Activated T-cell treated with anti-CD3 and anti-CD28 coated beads, Interleukin-2, amount 50 U/mL, for 72 hours (primary cell): ENCODE data around the gene ZCCHC17. TPM values are rescaled to one million over a fixed set of nuclear protein-coding genes. Genes with fewer than 3 reads are reported as not detected.

Experiments used
- ATAC-seq, 2 donors: fragments of 150-1000 bp; cut with Tn5 transposase; replicated peaks in 1 of 2; 2 replicates each; pipeline ENCODE4 v1.10.0; 2021; ENCODE audit warnings: moderate library complexity in 2 of 2, mild to moderate bottlenecking in 1 of 2
- DNase-seq, 2 donors: peaks; one replicate each; pipeline ENCODE4 v3.0.0; 2021 to 2022; ENCODE audit warnings: mixed read lengths in 1 of 2
- H3K27ac Mint-ChIP-seq: one replicate; pipeline ENCODE4 v1.8.0; 2022; ENCODE audit warnings: mild to moderate bottlenecking, moderate library complexity, mixed read lengths
- H3K27me3 Mint-ChIP-seq: one replicate; pipeline ENCODE4 v1.8.0; 2022; ENCODE audit warnings: low read depth, mixed read lengths
- H3K36me3 Mint-ChIP-seq, 2 donors: one replicate each; pipeline ENCODE4 v1.8.0; 2022; ENCODE audit warnings: mixed read lengths in 2 of 2, mild to moderate bottlenecking in 1 of 2; ENCODE audit not compliant: insufficient read depth in 2 of 2
- H3K4me1 Mint-ChIP-seq: one replicate; pipeline ENCODE4 v1.8.0; 2022; ENCODE audit warnings: low read depth, mixed read lengths
- H3K4me3 Mint-ChIP-seq, 2 donors: one replicate each; pipeline ENCODE4 v1.8.0; 2022; ENCODE audit warnings: mild to moderate bottlenecking in 2 of 2, mixed read lengths in 2 of 2, moderate library complexity in 2 of 2
- H3K9me3 Mint-ChIP-seq, 2 donors: one replicate each; pipeline ENCODE4 v1.8.0; 2022; ENCODE audit warnings: mixed read lengths in 2 of 2
- total RNA-seq, 2 donors: library from RNA; stranded (reverse); gene quantifications; one replicate each; pipeline ENCODE4 v1.2.3, GENCODE V29; 2022

Gene ZCCHC17
- total RNA-seq, 2 donors from 2014 or later, result 26.1 to 27.3 TPM

DNA sequence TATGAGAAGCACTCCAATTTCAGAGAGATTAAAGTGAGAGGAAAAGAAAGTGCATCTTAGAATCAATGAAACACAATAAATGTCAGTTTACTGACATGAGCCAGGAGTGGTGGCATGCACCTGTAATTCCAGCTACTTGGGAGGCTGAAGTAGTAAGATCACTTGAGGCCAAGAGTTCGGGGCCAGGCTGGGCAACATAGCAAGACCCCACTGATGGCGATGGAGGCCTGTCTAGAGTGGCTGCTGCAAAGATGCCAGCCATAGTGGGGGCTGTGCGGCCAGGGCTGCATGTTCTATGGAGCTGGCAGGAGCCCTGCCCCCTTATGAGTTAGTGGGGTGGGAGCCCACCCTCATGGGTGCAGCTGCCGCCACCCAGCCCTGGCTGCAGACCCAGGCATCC is 27.3 kb downstream of the ZCCHC17 start:
- peaks cover 0 to 2% of the 10 kb centered on the region in 2 donors for H3K36me3 Mint-ChIP-seq
- no peak overlapping the region for H3K27ac Mint-ChIP-seq
- DNase-seq, result no peak

DNA sequence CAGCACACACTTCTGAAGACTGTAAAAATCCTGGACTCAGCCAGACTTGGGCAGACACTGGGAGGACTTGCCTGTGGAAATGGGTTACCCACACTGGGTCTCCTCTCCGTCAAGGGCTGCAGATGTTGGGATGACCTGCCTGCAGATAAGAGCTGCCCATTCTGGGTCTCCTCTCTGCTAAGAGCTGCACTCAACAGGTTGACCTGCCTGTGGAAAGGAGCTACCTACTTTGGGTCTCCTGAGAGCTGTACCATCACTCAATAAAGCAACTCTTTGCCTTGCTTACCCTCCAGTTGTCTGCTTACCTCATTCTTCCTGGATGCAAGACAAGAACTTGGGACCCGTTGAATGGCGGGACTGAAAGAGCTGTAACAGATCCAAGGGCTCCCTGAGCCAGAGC is 28.2 kb downstream of the ZCCHC17 start:
- H3K9me3 Mint-ChIP-seq, result no peaks in the 10 kb centered on the region
- no peak overlapping the region for H3K27ac Mint-ChIP-seq
- DNase-seq, result no peak
- no peaks in the 10 kb centered on the region for H3K4me1 Mint-ChIP-seq
- H3K4me3 Mint-ChIP-seq, result no peak overlapping the region
- peaks cover 0 to 2% of the 10 kb centered on the region in 2 donors for H3K36me3 Mint-ChIP-seq
- ATAC-seq, result no peak
- H3K27me3 Mint-ChIP-seq, result no peaks in the 10 kb centered on the region

More for the DNA sequence above, 27.3 kb downstream of the ZCCHC17 start:
- Mint-ChIP-seq H3K9me3 (no peaks in the 10 kb centered on the region), H3K4me3 (no peak overlapping the region), H3K4me1 (no peaks in the 10 kb centered on the region), H3K27me3 (no peaks in the 10 kb centered on the region)
- ATAC-seq, result no peak

DNA sequence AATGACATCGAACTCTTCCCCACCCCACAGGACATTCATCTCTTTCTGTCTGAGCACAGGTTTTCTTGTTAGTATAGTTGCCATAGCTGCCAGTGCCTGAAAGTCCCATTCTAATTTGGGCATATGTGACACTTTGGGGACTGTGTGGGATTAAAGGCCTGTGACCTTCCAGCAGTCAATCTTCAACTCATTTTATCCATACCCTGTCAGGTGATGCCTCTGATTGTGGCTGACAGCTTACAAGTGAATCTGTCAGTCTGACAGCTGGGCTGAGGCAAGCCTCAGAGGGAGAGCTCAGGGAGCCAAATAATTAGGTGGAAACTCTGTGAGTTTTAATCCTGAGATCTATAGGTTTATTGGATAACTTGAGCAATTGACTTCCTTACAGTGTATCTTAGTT is 29.6 kb downstream of the ZCCHC17 start:
- Mint-ChIP-seq H3K27me3 (no peaks in the 10 kb centered on the region), H3K4me1 (no peaks in the 10 kb centered on the region), H3K9me3 (no peaks in the 10 kb centered on the region), H3K27ac (no peak overlapping the region), H3K36me3 (no peaks in the 10 kb centered on the region), H3K4me3 (no peak overlapping the region)
- no peak for ATAC-seq
- no peak for DNase-seq

DNA sequence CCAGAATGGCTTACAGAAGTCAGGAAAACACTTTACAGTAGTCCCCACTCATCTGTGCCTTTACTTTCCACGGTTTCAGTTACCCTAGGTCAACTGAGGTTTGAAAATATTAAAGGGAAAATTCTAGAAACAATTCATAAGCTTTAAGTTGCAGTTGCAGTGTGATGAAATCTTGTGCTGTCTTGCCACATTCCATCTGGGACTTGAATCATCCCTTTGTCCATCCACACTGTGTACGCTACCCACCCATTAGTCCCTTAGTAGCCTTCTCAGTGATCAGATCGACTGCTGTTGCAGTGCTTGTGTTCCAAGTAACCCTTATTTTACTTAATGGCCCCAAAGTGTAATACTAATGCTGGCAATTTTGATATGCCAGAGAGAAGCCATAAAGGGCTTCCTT is 30.5 kb downstream of the ZCCHC17 start:
- no peaks in the 10 kb centered on the region for H3K9me3 Mint-ChIP-seq
- H3K27me3 Mint-ChIP-seq, result no peaks in the 10 kb centered on the region
- no peaks in the 10 kb centered on the region for H3K4me1 Mint-ChIP-seq
- no peak overlapping the region for H3K4me3 Mint-ChIP-seq
- no peak for DNase-seq
- H3K36me3 Mint-ChIP-seq, result no peaks in the 10 kb centered on the region
- ATAC-seq, result no peak
- no peak overlapping the region for H3K27ac Mint-ChIP-seq

DNA sequence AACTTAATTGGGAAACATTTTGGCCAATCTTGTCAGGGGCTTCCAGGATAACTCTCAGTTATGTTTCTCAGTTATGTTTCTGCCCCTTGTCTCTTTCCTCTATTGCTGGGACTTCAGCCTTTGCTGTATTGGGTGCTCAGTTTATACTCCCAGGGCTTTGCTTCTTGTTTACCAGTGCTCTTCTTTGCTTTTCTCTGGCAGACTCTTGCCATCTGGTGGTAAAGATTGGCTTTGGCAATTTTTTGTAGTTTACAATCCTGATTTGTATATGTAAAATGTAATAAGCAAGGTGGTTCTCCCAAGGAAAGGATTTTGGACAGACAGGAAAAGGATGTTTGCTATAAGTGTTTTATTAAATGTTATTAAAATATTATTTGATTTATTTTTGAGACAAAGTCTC is 38.2 kb downstream of the ZCCHC17 start:
- Mint-ChIP-seq H3K36me3 (peaks cover 2% of the 10 kb centered on the region in 2 donors), H3K4me1 (peaks cover 4% of the 10 kb centered on the region), H3K27me3 (no peaks in the 10 kb centered on the region), H3K9me3 (no peaks in the 10 kb centered on the region), H3K27ac (no peak overlapping the region), H3K4me3 (no peak overlapping the region)
- ATAC-seq (no peak), DNase-seq (no peak)

DNA sequence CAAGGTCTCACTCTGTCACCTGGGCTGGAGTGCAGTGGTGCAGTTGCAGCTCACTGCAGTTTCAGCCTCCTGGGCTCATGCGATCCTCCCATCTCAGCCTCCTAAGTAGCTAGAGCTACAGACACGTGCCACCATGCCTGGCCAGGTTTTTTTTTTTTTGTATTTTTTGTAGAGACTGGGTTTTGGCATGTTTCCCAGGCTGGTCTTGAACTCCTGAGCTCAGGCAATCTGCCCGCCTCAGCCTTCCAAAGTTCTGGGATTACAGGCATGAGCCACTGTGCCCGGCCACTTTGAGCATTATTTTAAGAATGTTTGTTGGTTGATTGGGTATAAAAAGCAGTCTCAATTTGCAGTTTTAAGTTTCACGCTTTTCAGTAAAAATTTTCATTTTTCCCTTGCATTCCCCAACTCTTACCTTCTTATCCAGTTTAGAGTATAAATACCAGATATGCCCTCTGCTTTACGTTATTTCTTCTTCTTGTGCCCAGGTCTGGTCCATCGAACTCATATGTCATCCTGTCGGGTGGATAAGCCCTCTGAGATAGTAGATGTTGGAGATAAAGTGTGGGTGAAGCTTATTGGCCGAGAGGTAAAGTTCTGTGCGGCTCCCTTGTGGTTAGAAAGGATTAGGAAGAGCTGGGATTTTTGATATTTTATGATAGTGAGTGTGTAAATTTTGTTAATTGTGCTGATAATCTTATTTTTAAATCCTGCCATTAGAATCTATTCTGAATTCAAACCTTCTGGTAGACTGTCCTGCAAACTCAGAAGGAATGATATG is 40.0 kb downstream of the ZCCHC17 start:
- DNase-seq (no peak), ATAC-seq (no peak)
- Mint-ChIP-seq H3K4me1 (peaks cover 4% of the 10 kb centered on the region), H3K27me3 (no peaks in the 10 kb centered on the region), H3K36me3 (peaks cover 2% of the 10 kb centered on the region in 2 donors), H3K27ac (no peak overlapping the region), H3K4me3 (no peak overlapping the region), H3K9me3 (no peaks in the 10 kb centered on the region)

DNA sequence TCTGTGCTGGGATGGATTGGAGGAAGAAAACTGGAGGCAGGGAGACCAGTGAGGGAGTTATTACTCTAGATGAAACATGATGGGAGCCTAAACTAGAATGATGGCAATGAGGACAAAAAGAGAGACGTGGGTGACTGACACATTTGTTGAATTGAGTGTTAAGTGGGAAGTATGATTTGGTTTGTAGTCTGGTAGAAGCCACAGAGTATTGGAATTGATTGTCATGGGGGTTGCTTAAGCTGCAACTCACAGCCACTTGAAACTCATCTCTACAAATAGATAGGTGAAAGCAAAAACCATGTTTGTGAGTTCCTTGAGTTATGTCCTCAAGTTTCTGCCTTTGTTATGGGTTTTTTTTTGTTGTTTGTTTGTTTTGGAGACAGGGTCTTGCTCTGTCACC is 47.7 kb downstream of the ZCCHC17 start:
- H3K36me3 Mint-ChIP-seq, result peaks cover under 1 to 2% of the 10 kb centered on the region in 2 donors
- H3K9me3 Mint-ChIP-seq, result no peaks in the 10 kb centered on the region
- no peak for DNase-seq
- H3K27me3 Mint-ChIP-seq, result no peaks in the 10 kb centered on the region
- H3K4me3 Mint-ChIP-seq, result no peak overlapping the region
- no peaks in the 10 kb centered on the region for H3K4me1 Mint-ChIP-seq
- peak in 1 of 2 donors; percentile 60 for ATAC-seq
- no peak overlapping the region for H3K27ac Mint-ChIP-seq

DNA sequence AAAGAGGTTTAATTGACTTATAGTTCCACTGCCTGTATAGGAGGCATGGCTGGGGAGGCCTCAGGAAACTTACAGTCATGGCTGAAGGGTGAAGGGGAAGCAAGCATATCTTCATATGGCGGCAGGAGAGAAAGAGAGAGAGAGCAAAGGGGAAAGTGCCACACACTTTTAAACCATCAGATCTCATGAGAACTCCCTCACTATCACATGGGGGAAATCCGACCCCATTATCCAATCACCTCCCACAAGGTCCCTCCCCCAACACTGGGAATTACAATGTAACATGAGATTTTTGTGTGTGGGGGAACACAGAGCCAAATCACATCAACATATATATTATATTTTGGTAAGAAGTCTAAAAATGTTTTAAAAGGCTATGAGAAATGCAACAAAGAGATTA is 48.8 kb downstream of the ZCCHC17 start:
- Mint-ChIP-seq H3K9me3 (no peaks in the 10 kb centered on the region), H3K27me3 (no peaks in the 10 kb centered on the region), H3K27ac (no peak overlapping the region), H3K36me3 (no peaks in the 10 kb centered on the region), H3K4me1 (no peaks in the 10 kb centered on the region), H3K4me3 (no peak overlapping the region)
- DNase-seq (no peak), ATAC-seq (no peak)

DNA sequence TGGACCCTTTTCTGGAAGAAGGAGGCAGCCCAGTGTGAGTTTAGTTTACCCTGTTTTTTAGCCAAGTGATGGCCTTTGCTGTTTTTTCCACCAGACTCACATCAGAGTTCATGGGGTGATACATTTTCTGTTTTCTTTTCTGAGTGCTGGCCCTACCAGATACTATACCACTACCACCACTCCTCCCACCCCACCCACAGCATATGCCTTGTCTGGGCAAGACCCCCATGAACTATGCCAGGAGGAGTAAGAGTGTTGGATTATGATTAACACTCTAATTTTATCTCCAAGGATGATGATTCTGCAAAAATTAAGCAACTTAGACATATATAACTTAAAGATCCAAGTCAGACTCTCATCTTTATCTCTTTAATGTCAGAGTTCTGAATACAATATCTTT is 50.0 kb downstream of the ZCCHC17 start:
- no peak for ATAC-seq
- Mint-ChIP-seq H3K27me3 (no peaks in the 10 kb centered on the region), H3K27ac (no peak overlapping the region), H3K9me3 (no peaks in the 10 kb centered on the region), H3K4me1 (no peaks in the 10 kb centered on the region), H3K4me3 (no peak overlapping the region), H3K36me3 (peaks cover 0 to 2% of the 10 kb centered on the region in 2 donors)
- no peak for DNase-seq

DNA sequence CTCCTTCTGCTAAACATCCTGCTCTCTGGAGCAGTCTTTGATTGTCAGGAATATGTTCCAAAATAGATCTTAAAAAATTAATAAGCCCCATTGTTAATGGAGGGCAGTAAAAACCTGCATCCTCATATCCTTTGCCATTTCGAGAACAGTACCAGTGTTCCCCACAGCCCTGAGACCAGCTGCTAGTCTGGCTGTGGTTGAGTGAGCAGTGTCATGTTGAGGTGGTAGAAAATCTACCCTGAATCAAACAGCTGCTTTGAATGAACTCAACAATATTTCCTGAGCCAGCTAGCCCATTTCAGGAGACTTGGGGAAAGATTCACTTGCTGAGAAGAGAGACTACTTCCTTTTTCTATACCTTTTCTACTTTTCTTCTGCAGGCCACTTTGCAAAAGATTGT is 51.6 kb downstream of the ZCCHC17 start:
- H3K9me3 Mint-ChIP-seq, result no peaks in the 10 kb centered on the region
- H3K36me3 Mint-ChIP-seq, result peaks cover 0 to 2% of the 10 kb centered on the region in 2 donors
- no peak overlapping the region for H3K27ac Mint-ChIP-seq
- no peaks in the 10 kb centered on the region for H3K27me3 Mint-ChIP-seq
- ATAC-seq (no peak), DNase-seq (no peak)
- no peaks in the 10 kb centered on the region for H3K4me1 Mint-ChIP-seq
- no peak overlapping the region for H3K4me3 Mint-ChIP-seq

DNA sequence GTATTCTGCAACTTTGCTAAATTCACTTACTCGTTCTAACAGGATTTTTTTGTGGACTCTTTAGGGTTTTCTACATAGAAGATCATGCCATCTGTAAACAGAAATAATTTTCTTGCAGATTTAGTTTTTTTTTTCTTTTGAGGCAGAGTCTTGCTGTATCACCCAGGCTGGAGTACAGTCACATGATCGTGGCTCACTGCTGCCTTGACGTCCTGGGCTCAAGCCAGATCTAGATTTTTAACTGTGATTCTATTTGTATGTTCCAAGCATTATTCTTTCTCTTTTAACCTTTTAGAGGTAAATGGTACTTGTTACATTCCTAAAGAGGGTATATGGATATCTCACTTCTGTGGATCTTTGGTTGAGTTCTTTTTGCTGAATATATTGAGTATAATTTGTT is 57.5 kb downstream of the ZCCHC17 start:
- Mint-ChIP-seq H3K4me3 (no peak overlapping the region), H3K9me3 (no peaks in the 10 kb centered on the region), H3K4me1 (no peaks in the 10 kb centered on the region), H3K36me3 (peaks cover 0 to 6% of the 10 kb centered on the region in 2 donors), H3K27ac (no peak overlapping the region), H3K27me3 (no peaks in the 10 kb centered on the region)
- no peak for ATAC-seq
- DNase-seq, result no peak

DNA sequence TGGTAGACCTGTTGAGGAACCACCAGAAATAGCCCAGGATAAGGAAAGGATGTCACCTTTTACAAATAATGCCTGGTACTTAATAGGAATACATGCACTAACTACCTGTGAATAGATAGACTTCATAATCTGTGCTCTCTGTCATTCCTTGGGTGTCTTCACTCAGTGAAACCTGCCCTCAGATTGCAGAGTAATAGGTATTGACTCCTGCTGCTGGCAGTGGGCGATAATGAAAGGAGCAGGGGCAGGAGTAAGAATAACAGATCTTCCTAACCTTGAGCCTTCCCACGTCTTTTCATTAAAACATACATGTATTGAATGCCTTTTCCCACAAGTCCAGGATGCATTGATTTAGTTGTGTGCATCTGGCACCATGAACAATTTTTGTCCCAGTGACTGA is 59.6 kb downstream of the ZCCHC17 start:
- Mint-ChIP-seq H3K4me1 (no peaks in the 10 kb centered on the region), H3K4me3 (no peak overlapping the region), H3K27me3 (no peaks in the 10 kb centered on the region), H3K9me3 (no peaks in the 10 kb centered on the region), H3K36me3 (peaks cover 1 to 4% of the 10 kb centered on the region in 2 donors), H3K27ac (no peak overlapping the region)
- ATAC-seq (no peak), DNase-seq (no peak)

DNA sequence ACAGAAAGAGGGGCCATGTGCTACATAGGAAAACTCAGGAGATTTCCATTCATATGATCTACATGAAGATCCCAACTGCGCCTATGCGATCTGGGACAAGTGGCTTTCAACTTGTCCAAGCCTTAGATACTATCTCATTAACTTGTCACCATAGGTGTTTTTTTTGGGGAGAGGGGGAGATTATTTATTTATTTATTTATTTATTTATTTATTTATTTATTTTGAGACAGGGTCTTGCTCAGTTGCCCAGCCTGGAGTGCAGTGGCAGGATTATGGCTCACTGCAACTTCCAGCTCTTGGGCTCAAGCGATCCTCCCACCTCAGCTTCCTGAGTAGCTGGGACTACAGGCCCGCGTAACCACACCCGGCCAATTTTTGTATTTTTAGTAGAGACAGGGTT is 64.8 kb downstream of the ZCCHC17 start:
- DNase-seq (no peak), ATAC-seq (no peak)
- Mint-ChIP-seq H3K9me3 (no peaks in the 10 kb centered on the region), H3K27me3 (no peaks in the 10 kb centered on the region), H3K4me3 (no peak overlapping the region), H3K4me1 (no peaks in the 10 kb centered on the region), H3K36me3 (peaks cover 2 to 5% of the 10 kb centered on the region in 2 donors), H3K27ac (no peak overlapping the region)

DNA sequence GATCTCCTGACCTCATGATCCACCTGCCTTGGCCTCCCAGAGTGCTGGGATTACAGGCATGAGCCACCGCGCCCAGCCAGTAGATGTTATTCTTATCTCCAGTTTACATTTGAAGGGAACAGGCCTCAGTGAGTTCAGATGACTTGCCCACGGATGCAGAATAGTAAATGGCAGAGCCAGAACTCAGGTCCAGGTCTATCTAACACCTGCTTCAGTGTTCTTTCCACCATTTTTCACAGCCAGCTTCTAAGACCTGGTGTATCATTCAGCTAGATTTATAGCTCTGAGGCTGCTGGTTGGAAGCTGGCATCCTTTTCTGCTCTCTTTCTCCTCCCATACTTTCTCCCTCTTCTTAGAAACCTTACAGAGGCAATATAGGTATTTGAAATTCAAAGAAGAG is 65.2 kb downstream of the ZCCHC17 start:
- Mint-ChIP-seq H3K27ac (no peak overlapping the region), H3K4me1 (no peaks in the 10 kb centered on the region), H3K36me3 (peaks cover 2 to 5% of the 10 kb centered on the region in 2 donors), H3K4me3 (no peak overlapping the region), H3K9me3 (no peaks in the 10 kb centered on the region), H3K27me3 (no peaks in the 10 kb centered on the region)
- DNase-seq (no peak), ATAC-seq (no peak)
